HuH-7.5 (cell line): ENCODE measurements around the gene C16orf89.
"Not testable (repeated sequence)": the region's sequence is repeated elsewhere in the genome, so short reads cannot be mapped to it uniquely, and the experiment has no call there.

ENCODE experiments used
- DNase-seq: peaks from one replicate; pipeline ENCODE4 v3.0.0; 2011; ENCODE audit warnings: low spot score

Gene C16orf89

DNA sequence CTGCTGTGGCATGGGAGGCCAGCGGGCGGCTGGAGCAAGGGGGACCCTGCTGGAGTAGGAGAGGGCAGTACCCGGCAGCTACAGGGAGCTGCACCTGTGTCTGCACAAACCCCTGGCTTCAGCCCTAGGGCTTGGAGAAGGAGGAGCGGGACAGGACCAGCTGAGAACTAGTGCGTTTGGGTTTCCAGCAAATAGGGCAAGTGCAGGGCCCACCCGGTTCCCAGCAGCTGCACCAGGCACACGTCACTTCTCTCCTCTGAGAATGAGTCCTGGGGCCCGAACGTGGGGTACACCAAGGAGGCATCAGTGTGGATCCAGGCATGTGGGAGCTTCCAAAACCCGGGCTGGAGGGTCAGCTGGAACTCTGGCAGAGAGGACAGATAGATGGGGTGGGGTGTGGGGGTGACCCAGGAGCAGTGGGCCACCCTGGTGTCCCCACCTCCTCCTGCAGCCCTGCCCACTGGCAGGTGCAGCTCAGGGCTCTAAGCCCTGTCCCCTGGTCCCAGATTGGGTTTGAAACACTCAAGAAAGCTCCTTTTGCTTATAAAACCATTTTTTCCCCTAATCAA lies 5.6 kb downstream of the C16orf89 start:
- no peak for DNase-seq

DNA sequence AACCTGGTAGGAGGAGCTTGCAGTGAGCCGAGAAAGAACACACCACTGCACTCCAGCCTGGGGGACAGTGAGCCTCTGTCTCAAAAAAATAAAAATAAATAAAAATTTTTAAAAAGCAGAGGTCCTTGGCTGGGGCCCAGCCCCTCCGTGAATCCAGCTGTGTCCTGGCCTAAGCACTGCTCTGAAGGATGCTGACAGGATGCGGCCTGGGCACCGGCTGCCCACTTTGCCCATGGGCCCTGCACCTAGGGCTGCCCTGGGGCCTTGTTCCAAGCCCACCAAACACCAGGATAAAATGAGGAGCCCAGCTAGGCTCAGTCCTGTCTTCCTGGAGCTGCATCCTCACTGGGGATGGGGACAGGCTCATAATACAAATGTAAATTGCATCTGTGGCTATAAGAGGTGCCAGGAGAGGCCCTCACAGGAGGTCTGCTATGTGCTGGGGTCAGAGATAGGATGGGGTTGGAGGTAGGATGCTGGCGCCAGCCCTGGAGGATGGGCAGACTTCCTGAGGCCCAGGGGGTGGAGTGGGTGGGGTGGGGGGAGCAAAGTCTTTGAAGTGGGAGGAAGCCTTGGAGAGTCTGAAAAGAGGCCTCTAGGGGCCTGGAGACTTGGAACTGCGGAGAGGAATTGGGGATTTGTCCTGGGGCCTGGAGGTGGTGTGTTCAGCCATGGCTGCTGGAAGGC lies 6.2 kb downstream of the C16orf89 start:
- no peak for DNase-seq

DNA sequence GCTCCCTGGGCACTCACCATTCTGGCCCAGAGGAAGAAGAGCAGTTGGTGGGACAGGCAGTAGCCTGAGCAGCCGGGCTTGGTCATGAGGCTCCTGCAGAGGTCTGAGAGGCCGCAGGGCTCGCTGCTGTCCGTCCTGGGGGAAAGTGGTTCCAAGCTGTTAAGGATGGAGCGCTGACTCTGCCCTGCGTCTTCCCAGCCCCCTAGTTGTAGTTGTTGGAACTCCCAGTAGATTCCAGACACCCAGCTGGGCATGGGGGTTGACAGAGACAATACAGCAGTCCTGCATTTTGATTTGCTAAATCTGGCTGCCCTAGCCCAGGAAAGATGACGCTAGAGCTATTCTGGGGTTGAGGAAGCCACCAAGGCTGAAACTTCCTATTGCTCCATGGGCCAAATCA lies 7.3 kb downstream of the C16orf89 start:
- no peak for DNase-seq

DNA sequence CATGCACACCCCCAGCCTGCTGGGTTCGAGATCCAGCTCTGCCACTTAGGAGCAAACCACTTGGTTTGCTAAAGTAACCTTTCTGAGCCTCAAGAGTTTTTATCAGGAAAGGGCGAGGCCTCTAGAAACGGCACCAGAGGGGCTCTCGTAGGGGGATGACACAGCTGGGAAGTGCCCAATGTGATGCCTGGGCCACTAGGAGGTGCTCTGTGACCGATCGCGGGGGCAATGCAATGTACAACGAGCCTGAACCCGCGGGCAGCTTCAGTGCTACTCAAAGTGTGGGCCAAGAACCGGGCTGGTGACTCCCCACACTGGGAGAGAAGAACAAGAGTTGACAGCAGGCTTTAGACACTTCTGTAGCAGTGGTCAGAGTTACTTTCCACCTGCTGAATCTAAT lies 9.4 kb downstream of the C16orf89 start:
- no peak for DNase-seq

DNA sequence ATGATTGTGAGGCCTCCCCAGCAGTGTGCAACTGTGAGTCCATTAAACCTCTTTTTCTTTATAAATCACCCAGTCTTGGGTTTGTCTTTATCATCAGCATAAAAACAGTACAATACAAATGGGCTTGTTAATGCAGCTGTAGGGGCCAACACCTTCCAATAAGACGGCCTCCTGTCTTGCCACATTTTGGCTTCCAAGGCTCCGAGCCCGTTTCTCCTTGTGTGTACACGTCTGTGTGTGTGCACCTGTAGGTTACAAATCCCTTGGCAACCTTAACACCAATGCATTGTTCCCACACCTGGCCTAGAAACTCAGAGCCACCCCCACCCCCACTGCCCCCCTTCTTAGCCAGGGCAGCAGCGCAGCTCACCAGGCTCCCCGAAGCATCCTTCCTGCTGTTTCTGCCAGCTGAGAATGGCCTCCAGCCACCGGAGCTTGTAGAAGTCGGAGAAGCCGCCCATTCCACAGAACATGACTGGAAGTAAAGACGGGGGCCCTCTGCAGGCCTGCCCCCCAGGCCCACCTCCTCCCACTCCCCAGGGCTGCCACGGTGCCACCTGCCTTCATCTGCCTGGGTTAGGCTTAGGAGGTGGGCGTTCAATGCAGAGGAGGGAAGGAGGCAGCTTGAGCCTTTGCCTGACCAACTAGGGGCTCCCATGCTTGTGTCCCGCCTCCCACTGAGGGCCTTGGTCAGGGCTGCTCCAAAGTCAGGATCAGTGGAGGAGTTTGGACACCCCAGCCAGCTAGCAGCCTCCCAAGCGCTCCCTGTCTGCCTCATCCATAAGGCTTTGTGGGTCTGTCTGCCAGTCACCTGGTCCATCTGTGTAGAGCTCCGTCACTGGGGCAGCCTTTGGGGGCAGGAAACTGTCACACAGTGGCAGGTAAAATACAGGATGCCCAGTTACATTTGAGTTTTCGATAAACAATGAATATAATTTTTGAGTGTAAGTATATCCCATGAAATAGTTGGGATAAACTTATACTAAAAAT lies 10.6 kb downstream of the C16orf89 start:
- no peak for DNase-seq

DNA sequence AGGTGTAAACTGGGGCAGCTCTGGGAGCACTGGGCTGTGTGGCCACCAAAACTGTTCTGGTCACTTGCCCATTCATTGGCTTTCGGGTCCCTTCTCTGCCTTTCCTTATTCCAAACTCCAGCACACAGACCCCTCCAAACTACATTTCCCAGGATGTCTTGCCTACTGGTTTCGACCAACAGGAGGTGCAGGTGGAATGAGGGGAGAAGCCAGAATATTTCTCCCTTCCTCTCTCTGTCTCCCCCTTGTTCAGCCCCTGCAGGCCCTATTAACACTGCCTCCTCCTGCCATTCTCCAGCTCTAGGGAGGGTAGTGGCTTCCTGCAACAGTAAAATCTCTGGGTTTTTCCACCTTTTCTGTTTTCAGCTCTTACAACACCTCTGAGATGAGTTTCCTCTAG lies 18.8 kb downstream of the C16orf89 start:
- no peak for DNase-seq

DNA sequence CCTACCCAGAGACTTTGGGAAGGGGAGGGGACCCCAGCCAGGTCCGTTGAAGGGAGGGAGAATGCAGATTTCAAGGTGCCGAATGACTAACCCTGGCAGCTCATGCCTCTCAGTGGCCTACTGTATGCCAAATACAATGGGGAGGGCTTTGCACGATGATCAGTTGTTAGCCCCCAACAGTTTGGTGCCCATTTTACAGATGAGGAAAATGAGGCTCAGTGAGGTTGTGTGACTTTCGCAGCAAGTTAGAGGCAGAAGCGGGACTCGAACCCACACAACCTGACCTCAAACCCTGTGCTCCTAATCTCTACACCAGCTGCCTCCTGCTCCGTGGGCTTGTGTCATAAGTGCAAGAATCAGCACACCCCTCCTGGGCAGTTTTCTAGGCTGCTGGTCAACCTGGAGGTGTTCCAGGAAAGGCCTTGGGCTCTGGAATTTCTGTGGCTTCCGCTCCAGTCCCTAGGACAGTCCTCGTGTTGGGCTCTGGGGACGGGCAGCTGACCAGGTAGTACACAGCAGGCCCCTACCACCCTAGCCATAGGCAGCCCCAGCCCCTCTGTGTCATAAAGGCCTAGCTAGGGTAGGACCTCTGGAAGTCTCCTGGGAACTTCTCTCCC lies 20.1 kb downstream of the C16orf89 start:
- DNase-seq: no peak

DNA sequence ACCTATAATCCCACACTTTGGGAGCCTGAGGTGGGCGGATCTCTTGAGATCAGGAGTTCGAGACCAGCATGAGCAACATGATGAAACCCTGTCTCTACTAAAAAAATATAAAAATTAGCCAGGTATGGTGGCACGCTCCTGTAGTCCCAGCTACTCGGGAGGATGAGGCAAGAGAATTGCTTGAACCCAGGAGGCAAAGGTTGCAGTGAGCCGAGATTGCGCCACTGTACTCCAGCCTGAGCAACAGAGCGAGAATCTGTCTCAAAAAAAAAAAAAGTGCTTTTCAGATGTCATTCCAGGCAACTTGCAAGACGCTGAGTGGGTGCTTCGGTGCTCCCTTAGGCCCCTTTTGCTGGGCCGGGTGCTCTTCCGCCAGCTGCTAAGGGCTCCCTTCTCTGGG lies 21.2 kb downstream of the C16orf89 start:
- DNase-seq: not testable (repeated sequence)

DNA sequence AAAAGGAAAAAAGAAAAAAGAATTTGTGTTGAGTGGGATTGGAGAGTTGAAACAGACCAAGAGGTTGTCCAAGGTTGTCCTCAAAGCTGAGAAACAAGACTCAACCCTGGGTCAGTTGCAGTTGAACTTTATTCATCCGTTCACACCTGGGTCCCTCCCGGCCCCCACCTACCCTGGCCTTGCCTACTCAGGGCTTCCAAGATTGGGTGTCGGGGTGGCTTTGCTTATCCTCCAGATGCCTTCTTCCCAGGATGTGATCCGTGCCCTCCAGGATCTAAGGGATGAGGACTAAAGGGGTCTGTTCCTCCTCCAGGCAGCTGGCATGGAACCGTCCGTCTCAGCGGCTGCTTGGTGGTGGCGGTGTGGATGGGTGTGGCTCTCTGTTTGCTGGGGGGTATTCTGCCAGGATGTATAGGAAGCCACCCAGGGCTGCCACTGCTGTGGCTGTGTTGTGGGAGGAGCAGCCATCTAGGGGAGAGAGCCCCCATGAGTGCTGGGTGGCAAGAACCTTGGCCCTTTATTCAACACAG lies 21.7 kb downstream of the C16orf89 start:
- no peak for DNase-seq

DNA sequence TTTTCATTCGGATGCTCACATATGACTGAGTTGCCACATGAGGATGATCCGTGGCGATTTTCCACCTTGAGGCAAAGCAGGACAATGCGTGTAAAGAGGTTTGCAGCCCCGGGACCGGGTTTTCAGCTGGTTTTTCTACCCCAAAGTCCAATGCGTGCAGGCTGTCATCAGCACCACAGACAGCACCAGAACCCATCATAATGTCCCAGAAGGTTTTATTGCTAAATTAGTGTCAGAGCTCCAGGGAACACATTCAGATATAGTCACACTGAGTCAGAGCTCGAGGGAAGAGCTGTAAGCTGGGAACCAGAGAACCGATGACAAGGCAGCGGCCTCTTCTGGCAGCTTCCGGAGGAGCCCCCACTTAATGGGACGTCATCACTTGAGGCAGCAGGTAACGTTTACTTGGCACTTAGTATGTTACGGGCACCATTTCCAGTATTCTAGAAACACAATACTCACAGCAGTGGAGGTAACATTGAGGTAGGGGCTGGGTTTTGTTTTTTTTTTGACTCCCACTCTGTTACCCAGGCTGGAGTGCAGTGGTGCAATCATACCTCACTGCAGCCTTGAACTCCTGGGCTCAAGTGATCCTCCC lies 23.1 kb downstream of the C16orf89 start:
- DNase-seq: no peak

DNA sequence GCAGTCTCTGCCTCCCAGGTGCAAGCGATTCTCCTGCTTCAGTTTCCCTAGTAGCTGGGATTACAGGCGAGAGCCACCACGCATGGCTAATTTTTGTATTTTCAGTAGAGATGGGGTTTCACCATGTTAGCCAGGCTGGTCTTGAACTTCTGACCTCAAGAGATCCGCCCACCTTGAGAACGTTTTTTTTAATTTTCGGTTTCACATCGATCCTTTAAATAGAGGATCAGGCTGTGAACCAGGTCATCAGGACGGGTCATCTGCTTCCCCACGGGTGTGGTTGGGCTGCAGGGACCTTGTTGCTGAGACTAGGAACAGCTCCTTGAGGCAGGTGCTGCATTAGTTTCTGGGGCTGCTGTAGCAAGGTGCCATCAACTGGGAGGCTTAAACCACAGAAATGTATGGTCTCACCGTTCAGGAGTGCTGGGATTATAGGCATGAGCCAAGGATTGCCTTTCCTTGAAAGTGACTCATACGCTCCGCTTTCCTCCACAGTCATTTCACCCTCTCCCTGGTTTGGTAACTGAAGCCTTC lies 24.1 kb downstream of the C16orf89 start:
- DNase-seq: no peak

DNA sequence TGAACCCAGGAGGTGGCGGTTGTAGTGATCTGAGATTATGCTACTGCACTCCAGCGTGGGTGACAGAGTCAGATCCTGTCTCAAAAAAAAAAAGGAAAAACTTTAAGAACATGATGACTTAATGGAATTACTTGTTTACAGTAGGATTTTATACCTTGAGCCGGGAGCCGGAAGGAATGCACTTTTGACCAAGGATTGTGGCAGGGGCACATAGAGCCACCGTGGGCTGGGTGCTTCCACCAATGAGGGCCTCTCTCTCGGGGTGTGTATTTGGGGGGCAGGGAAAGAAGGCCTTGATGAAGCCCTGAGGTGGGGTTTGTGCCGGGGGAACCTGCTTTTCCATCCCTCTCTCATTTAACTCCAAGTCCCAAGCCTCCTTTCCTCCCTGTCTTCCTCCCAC lies 25.3 kb downstream of the C16orf89 start:
- no peak for DNase-seq

DNA sequence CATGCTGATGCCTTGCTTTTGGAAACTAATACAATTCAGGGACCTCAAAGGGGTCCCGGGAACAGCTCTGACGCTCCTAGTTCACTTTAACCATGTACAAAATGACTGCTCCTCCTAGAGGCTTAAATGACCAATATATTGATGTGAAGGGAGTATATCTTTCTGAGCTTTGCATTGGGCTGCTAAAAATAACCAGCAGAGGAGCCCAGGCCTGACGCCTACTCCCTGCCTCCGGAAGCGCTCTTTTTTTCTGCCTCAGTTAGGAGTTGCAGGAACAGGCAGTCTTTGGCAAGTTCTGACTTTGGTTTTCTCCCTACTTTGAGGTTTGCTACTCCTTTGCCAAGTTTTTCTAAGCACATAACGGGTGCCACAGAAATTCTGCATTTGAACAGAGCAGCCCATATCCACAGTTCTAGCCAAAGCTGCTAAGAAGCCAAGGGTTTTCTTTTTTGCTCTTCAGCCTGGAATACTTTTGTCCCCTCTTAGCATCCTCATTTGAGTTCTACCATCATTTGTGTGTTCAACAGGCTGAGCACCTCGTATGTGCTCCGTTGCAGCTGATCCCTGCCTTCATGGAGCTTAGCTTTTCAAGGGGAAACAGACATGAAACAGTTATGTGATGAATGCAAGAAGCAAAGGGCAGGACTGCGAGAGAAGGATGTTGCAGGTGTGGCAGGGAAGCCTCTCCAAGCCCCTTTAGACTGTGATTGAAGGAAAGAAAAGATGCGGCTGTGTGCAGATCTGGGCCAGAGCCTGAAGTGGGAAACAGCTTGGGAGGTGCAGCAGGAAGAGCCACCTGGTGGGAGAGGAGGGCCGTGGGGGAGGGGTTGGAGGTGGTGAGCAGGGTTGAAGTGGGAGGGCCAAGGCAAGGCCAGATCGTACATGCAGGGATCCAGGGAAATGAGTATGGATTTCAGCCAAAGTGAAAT lies 29.3 kb downstream of the C16orf89 start:
- no peak for DNase-seq

DNA sequence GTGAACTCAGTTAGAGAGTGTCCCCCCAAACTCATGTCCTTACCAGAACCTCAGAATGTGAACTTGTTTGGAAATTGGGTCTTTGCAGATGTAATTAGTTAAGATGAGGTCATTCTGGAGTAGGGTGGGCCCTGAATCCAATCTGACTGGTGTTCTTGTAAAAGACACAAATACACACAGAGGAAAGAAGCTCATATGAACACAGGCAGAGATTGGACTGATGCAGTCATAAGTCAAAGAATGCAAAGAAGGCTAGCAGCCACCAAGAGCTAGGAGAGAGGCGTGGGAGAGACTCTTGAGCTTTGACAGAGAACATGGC lies 29.9 kb downstream of the C16orf89 start:
- no peak for DNase-seq

DNA sequence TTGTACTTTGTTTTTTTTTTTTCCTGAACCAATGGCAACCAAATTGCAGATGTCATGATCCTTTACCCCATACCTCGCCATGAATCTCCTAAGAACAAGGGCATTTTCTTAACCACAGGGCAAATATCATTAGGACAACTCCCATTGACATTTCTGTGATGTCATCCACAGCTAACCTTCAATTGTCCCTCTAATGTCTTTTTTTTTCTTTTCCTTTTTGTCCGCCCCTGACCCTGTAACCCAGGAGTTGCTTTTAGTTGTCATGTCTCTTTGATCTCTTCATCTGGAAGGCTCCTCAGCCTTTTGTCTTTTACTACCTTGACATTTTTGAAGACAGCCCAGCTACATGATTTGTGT lies 31.6 kb downstream of the C16orf89 start:
- DNase-seq: no peak

DNA sequence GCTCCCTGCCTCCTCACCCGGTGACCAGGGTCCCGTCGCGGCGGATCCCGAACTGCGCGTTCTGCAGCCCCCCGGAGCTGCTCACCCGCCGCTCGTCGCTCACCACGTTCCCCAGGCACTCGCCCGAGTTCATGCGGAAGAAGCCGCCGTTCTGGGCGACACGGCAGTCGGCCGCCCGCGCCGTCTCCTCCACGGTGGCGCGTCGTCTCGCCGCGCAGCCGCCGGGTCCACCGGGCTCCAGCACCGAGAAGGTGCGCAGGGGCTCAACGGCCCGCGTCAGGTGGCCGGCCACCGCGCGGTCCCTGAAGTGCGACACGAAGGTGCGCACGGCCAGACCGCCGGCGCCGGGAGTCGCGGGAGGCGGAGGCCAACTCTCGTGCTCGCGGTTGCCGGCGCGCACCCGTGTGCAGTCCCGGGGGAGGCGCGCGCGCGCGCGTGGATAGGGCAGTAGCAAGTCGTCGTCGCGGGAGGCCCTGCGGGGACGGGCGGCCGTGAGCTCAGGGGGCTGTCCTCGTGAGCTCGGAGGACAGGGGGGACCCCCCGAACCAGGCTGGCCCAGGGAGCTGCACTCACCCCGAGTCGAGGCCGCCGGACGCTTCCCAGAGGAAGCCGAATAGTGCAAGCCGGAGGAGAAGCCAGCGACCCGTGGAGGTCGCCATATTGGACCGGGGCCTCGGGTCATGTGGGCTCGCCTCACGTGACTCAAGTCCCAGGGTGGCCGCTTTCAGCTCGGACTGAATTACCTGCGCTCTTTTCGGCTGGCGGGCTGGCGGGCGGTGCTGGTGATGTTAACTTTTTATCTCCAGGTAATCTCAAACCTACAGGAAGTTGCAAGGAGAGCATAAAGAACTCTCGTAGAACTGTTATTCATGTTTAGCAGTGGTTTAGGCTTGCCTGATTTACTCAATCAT lies 32.2 kb downstream of the C16orf89 start, which contains the start of gene NAGPA:
TSS of gene NAGPA (minus strand) at position 680 of the 911 bp plus-strand sequence. CDS start at position 659, 21 bp downstream.
- DNase-seq: peak; percentile 81

DNA sequence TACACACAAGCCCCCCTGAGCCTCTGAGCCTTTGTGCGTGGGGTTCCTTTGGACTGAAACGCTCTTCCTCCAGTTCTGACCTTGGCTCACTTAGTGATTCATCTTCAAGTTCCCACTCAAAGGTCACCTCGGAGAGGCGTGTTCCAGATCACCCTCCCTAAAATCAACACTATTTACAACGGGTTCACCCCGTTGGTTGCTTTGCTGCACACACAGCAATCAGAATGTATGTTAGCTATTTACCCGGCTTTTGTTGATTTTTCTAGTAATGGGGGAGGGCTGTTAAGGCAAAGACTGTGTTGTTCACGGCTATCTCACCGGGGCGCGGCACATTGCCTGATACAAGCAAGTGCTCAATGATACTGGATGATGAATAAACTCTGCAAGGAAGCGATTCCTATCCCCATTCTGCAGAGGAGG lies 33.0 kb downstream of the C16orf89 start:
- DNase-seq: no peak

DNA sequence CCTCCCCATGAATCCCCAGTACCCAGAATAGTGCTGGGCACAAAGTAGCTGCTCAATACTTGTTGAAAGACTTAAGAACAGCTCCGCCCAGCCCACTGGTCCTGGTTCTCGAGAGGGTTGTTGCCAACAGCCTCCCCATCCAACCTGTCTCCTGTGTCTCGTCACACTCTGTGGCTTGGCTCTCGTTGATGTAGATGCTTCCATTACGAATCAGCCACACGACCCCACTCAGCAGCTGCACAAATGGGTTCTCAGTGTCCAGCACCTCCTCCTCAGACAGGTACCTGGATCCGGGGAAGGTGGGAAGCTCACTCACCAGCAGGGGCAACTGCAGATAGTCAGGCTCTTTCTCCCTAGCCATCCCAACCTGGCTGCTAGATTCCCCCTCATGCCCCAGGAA lies 34.2 kb downstream of the C16orf89 start:
- no peak for DNase-seq

DNA sequence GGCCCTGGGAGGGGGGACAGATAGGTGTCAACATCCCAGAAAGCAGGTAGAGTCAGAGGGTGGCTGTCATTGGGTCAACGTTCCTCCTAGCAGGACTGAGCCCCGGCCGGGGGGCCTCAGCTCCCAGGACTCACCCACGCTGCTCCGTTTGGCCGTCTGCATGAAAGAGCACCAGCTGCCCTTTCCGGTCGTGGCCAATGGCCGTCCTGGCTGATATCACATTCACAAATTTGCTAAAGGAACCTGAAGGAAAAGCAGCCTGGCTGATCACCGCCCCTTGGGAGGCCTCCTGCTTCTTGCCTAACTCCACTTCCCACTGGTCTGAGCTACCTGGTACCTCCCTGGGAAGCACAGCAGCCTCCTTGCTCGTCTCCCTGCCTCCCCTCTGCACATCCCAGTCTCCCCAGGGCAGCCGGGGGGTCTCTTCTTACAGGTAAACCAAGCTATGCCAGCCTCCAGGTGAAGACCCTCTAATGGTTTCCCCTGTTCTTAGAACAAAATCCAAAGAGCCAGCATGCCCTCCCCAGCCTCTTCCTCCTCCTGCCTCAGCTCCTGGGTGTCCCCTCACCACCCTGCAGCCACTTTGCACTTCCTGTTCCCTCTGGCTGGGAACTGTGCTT lies 35.4 kb downstream of the C16orf89 start:
- no peak for DNase-seq
